Breast epithelium (tissue), 3 donors: ENCODE measurements around the gene SHISAL2B.

Source experiments
- CTCF ChIP-seq, 3 donors: fragments of 450-650 bp; IDR thresholded peaks; one replicate each; pipeline ENCODE4 v1.5.1; 2016 to 2017; ENCODE audit warnings: antibody characterized with exemption in 3 of 3, mild to moderate bottlenecking in 3 of 3, moderate library complexity in 3 of 3
- POLR2A ChIP-seq: fragments of 450-650 bp; IDR thresholded peaks from one replicate; pipeline ENCODE4 v1.6.1; 2016; ENCODE audit warnings: antibody characterized with exemption, mild to moderate bottlenecking, moderate library complexity
- POLR2AphosphoS5 ChIP-seq, 3 donors: sonication (generic); formaldehyde crosslinking; IDR thresholded peaks; one replicate each; pipeline ENCODE4 v1.6.1; 2017; ENCODE audit warnings: antibody characterized with exemption in 3 of 3

- no peak for TF ChIP-seq POLR2A
- no peak for TF ChIP-seq CTCF (IDR thresholded peaks at IDR 0.05)
- TF ChIP-seq POLR2AphosphoS5 (IDR thresholded peaks at IDR 0.05), result no peak
Measured at GRCh38 chr5:64707191-64707590, 16.9 kb downstream of the SHISAL2B start.
